IPS DF 6.9 (cell line): Measurements from ENCODE around the gene JAK1.
"Not testable (repeated sequence)": the region's sequence is repeated elsewhere in the genome, so short reads cannot be mapped to it uniquely, and the experiment has no call there.

Experiments
- DNase-seq: peaks from one replicate; pipeline ENCODE4 v3.0.0-alpha.2; 2013; ENCODE audit warnings: low read depth, low spot score
- H3K27ac ChIP-seq: one replicate; pipeline ENCODE4 v1.5.1; 2013; ENCODE audit warnings: low read length, control low read depth
- H3K27me3 ChIP-seq: 2 replicates; pipeline ENCODE4 v1.6.1; 2013; ENCODE audit warnings: mild to moderate bottlenecking, low read length; ENCODE audit not compliant: control insufficient read depth, insufficient read depth
- H3K36me3 ChIP-seq: 2 replicates; pipeline ENCODE4 v1.6.1; 2013; ENCODE audit warnings: low read length; ENCODE audit not compliant: control insufficient read depth, insufficient read depth
- H3K4me1 ChIP-seq: 2 replicates; pipeline ENCODE4 v1.6.1; 2013; ENCODE audit warnings: low read length; ENCODE audit not compliant: control insufficient read depth, insufficient read depth
- H3K4me3 ChIP-seq: 2 replicates; pipeline ENCODE4 v1.5.1; 2013; ENCODE audit warnings: mild to moderate bottlenecking, low read length
- H3K9me3 ChIP-seq: 2 replicates; pipeline ENCODE4 v1.6.1; 2013; ENCODE audit warnings: low read length, inconsistent platforms; ENCODE audit not compliant: control insufficient read depth, insufficient read depth
- WGBS: extraction: QIAGEN DNeasy Blood & Tissue Kit; methylation state at CpG from one replicate; pipeline ENCODE4 v1.1.7; 2013; ENCODE audit warnings: mixed read lengths, missing lambda C conversion rate; ENCODE audit not compliant: insufficient read length, insufficient coverage; 5-methylcytosine and 5-hydroxymethylcytosine counted together

The JAK1 gene

DNA sequence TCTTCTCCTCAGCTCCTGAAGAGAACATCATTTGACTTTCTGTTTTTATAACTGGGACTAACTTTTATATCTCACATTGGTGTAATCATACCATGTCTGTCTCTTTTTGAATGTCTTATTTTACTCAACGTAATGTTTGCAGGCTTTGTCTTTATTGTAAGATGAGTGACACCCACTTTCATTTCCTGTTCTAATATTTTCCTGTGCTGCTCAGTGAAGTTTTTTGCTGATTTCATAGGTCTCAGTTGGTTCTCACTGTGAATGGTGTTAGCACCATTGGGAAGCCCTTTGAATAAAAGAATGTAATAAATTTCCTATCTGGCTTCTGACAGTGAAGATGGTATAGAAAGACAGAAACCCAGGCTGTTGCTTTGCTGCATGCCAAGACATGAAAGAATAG lies 137.5 kb downstream of the JAK1 start:
- H3K36me3 ChIP-seq = peaks cover 3% of the 10 kb centered on the region; the same call in 1 of the 2 replicates
- H3K9me3 ChIP-seq = no peaks in the 10 kb centered on the region
- no peak overlapping the region for H3K27ac ChIP-seq
- 0 out of 2 replicates have a peak, but pooled peaks cover 3% of the 10 kb centered on the region for H3K4me1 ChIP-seq
- H3K4me3 ChIP-seq = no peak overlapping the region
- no peaks in the 10 kb centered on the region for H3K27me3 ChIP-seq
- DNase-seq = no peak
- WGBS = no CpG with 5 or more reads among the region's 1 CpG

DNA sequence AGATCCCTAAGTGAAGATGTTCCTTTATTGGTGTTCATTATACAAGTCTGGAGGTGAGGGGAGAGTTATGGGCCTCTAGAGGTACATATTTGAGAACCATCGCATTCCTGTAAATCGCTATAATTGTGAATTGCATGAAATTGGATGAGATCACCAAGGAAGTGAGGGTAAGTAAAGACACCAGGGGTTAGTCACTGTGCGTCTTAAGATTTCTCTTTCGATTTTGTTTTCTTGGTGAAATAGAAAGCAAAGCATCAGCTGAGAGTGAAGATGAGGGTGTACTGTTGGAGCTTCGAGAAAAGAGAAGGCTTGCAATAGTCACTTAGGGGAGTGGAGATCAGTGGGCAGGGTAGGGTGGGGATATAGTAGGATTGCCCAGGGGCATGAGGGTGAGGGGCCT lies 139.4 kb downstream of the JAK1 start:
- Histone ChIP-seq H3K4me3 (no peak overlapping the region), H3K27me3 (no peaks in the 10 kb centered on the region), H3K4me1 (0 out of 2 replicates have a peak, but pooled peaks cover 3% of the 10 kb centered on the region), H3K9me3 (no peaks in the 10 kb centered on the region), H3K36me3 (no peaks in the 10 kb centered on the region), H3K27ac (no peak overlapping the region)
- WGBS = no CpG with 5 or more reads among the region's 5 CpGs
- no peak for DNase-seq

DNA sequence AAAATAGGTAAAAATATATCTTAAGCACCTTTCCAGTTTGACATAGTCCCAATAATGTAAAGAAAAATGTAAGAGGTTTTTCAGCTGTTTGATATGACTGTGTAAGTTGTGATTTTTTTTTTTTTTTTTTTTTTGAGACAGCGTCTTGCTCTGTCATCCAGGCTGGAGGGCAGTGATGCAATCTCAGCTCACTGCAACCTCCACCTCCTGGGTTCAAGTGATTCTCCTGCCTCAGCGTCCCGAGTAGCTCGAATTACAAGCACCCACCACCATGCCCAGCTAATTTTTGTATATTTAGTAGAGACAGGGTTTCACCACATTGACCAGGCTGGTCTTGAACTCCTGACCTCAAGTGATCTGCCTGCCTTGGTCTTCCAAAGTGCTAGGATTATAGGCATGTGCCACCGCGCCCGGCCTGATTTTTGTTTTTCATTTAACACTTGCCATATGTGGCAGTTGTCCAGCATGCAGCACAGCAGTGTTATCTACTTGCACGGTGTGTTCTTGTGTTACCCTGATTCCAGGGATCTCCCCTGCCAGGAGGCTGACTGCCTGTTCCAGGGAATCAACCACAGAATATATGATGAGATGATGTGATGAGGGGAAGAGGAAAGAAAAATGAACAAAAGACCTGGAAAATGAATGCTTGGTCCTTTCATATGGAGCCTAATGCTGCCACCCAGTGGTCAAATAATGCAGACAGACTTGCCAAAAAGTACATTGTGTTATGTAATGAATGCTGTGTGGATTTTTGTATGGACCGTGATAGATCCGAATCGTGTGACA lies 142.5 kb downstream of the JAK1 start:
- H3K36me3 ChIP-seq = no peaks in the 10 kb centered on the region
- no peaks in the 10 kb centered on the region for H3K27me3 ChIP-seq
- no CpG with 5 or more reads among the region's 11 CpGs for WGBS
- 0 out of 2 replicates have a peak, but pooled peaks cover 1% of the 10 kb centered on the region for H3K4me1 ChIP-seq
- no peak overlapping the region for H3K27ac ChIP-seq
- H3K9me3 ChIP-seq = no peaks in the 10 kb centered on the region
- H3K4me3 ChIP-seq = no peak overlapping the region
- peak; percentile 41 for DNase-seq

DNA sequence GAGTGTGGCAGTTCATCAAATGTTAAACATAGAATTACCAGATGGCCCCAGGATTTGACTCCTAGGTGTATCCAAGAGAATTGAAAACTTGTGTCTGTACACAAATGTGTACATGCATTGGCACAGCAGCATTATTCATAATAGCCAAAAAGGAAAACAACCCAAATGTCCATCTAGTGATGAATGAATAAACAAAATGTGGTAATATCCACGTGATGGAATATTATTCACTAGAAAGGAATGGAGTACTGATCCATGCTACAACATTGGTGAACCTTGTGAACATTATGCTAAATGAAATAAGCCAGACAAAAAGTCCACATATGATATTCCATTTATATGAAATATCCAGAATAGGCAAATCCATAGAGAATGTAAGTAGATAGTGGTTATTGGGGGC lies 143.7 kb downstream of the JAK1 start:
- DNase-seq = no peak
- H3K9me3 ChIP-seq = no peaks in the 10 kb centered on the region
- WGBS = no CpG with 5 or more reads among the region's 1 CpG
- no peaks in the 10 kb centered on the region for H3K36me3 ChIP-seq
- H3K27ac ChIP-seq = no peak overlapping the region
- H3K4me3 ChIP-seq = no peak overlapping the region
- no peaks in the 10 kb centered on the region for H3K27me3 ChIP-seq
- 0 out of 2 replicates have a peak, but pooled peaks cover 1% of the 10 kb centered on the region for H3K4me1 ChIP-seq

DNA sequence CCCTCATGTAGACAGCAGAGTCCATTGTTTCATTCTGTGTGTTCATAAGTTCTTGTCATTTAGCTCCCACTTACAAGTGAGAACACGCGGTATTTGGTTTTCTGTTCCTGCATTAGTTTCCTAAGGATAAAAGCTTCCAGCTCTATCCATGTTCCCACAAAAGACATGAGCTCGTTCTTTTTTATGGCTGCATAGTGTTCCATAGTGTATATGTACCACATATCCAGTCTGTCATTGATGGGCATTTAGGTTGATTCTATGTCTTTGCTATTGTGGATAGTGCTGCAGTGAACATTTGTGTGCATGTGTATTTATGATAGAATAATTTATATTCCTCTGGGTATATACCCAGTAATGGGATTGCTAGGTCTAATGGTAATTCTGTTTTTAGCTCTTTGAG lies 145.8 kb downstream of the JAK1 start:
- H3K4me3 ChIP-seq, DNase-seq, H3K27ac ChIP-seq, H3K36me3 ChIP-seq, H3K27me3 ChIP-seq, H3K9me3 ChIP-seq, H3K4me1 ChIP-seq: not testable (repeated sequence)
- no CpG with 5 or more reads among the region's 3 CpGs for WGBS

DNA sequence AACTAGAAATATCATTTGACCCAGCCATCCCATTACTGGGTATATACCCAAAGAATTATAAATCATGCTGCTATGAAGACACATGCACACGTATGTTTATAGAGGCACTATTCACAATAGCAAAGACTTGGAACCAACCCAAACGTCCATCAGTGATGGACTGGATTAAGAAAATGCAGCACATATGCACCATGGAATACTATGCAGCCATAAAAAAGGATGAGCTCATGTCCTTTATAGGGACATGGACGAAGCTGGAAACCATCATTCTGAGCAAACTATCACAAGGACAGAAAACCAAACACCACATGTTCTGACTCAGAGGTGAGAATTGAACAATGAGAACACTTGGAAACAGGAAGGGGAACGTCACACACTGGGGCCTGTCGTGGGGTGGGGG lies 149.0 kb downstream of the JAK1 start:
- not testable (repeated sequence) for H3K36me3 ChIP-seq, H3K9me3 ChIP-seq, DNase-seq, H3K4me3 ChIP-seq, H3K27me3 ChIP-seq, H3K27ac ChIP-seq, H3K4me1 ChIP-seq
- WGBS = no CpG with 5 or more reads among the region's 5 CpGs

DNA sequence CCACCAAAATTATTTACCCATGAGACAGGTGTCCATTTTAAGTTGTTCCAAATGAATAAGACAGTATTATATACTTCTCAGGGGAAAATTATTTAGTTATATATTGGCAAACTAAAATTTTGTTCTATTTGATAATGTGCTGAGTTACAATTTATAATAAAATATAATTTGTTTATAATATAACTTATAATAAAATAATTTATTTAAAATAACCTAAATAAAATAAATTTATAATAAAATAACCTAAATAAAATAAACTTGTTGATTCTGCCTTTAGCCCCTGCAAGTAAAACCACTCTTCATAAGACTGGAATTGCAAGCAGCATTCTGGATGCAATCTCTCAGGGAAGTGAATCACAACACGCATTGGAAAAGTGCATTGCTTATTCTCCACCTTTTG lies 151.9 kb downstream of the JAK1 start:
- H3K36me3 ChIP-seq = no peaks in the 10 kb centered on the region
- no peaks in the 10 kb centered on the region for H3K9me3 ChIP-seq
- no peak overlapping the region for H3K4me3 ChIP-seq
- no peak overlapping the region for H3K27ac ChIP-seq
- H3K27me3 ChIP-seq = no peaks in the 10 kb centered on the region
- DNase-seq = no peak
- no peaks in the 10 kb centered on the region for H3K4me1 ChIP-seq
- WGBS = no CpG with 5 or more reads among the region's 1 CpG

DNA sequence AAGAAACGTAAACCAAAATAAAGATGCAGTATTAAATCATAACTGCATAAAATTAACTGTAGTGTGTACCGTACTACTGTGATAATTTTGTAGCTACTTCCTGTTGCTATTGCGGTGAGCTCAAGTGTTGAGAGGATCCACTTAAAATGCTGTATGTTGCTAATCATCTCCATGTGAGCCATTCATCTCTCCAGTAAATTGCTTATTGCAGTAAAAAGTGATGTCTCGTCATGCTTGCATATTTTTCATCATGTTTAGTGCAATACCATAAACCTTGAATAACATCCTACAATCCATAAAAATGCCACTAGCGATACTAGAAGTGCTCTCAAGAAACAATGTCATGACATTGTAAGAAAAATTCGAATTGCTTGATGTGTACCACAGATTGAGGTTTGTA lies 155.2 kb downstream of the JAK1 start:
- WGBS = no CpG with 5 or more reads among the region's 6 CpGs
- no peaks in the 10 kb centered on the region for H3K27me3 ChIP-seq
- H3K27ac ChIP-seq = no peak overlapping the region
- no peaks in the 10 kb centered on the region for H3K9me3 ChIP-seq
- H3K36me3 ChIP-seq = no peaks in the 10 kb centered on the region
- no peak for DNase-seq
- no peaks in the 10 kb centered on the region for H3K4me1 ChIP-seq
- H3K4me3 ChIP-seq = no peak overlapping the region

DNA sequence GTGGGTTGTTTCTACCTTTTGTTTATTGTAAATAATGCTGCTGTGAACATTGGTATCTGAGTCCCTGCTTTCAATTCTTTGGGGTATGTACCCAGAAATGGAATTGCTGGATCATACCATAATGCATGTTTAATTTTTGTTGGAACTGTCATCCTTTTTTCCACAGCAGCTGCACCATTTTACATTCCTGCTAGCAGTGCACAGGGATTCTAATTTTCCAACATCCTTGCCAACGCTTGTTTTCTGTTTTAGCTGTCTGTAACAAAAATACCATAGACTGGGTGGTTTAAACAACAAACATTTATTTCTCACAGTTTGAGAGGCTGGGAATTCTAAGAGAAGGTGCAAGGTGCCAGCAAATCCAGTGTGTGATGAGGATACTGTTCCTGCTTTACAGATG lies 156.3 kb downstream of the JAK1 start:
- H3K4me3 ChIP-seq = no peak overlapping the region
- H3K27me3 ChIP-seq = no peaks in the 10 kb centered on the region
- H3K36me3 ChIP-seq = no peaks in the 10 kb centered on the region
- H3K27ac ChIP-seq = no peak overlapping the region
- WGBS = no CpG with 5 or more reads among the region's 1 CpG
- DNase-seq = no peak
- H3K9me3 ChIP-seq = no peaks in the 10 kb centered on the region
- H3K4me1 ChIP-seq = no peaks in the 10 kb centered on the region

DNA sequence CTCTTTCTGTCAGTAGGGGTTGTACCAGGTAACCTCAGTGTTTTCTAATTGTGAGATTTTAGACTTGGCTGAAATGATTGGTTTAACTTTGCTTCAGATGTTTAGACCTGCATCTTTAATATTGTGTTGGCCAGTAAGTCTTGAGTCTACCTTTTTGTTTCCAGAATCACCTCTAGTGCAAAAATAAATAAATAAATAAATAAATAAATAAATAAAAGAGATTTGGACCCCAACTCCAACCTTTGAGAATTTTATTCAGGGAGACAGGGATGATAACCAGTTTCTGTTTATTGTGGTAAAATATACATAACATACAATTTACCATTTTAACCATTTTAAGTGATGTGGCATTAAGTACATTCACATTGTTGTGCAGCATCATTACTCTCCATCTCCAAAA lies 157.0 kb downstream of the JAK1 start:
- H3K36me3 ChIP-seq = no peaks in the 10 kb centered on the region
- H3K27ac ChIP-seq = no peak overlapping the region
- H3K4me3 ChIP-seq = no peak overlapping the region
- H3K4me1 ChIP-seq = no peaks in the 10 kb centered on the region
- no peaks in the 10 kb centered on the region for H3K27me3 ChIP-seq
- no peaks in the 10 kb centered on the region for H3K9me3 ChIP-seq
- DNase-seq = no peak

DNA sequence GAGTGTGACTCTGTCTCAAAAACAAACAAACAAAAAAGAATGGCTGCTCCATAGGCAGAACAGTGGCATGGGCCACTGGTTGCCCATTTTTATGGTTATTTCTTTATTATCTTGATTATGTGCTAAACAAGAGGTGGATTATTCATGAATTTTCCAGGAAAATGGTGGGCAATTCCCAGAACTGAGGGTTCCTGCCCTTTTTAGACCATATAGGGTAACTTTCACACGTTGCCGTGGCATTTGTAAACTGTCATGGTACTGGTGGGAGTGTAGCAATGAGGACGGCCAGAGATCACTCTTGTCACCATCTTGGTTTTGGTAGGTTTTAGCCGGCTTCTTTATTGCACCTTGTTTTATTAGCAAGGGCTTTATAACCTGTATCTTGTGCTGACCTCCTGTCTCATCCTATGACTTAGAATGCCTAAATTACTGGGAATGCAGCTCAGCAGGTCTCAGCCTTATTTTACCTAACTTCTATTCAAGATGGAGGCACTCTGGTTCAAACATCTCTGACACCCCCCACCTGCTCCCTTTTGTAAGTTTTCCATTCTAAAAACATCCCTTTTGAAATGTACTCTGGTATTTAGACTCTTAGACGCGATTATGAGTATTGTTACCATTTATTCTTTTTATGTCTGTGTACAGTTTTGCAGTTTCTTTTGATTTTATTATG lies 164.4 kb downstream of the JAK1 start:
- WGBS = no CpG with 5 or more reads among the region's 6 CpGs
- Histone ChIP-seq H3K27ac (no peak overlapping the region), H3K4me1 (no peaks in the 10 kb centered on the region), H3K4me3 (no peak overlapping the region), H3K36me3 (no peaks in the 10 kb centered on the region; the same call in 1 of the 2 replicates), H3K9me3 (no peaks in the 10 kb centered on the region), H3K27me3 (no peaks in the 10 kb centered on the region)
- DNase-seq = no peak
